ENCODE data around the gene RBP7.

RBP7 gene

GRCh38 chr1:10032590-10033358 is 35.7 kb downstream of the RBP7 start, which contains the start of gene UBE4B:
UBE4B (plus strand) TSS chr1:10032958; CDS start chr1:10033671, 713 bp downstream.
- peak; percentile 98 for DNase-seq

GRCh38 chr1:10033359-10033845 is 36.4 kb downstream of the RBP7 start:
- DNase-seq, result peak; percentile 9

- DNase-seq, result no peak
Observed at GRCh38 chr1:10042746-10043145, 45.7 kb downstream of the RBP7 start.

- DNase-seq, result no peak
Observed at GRCh38 chr1:10045480-10046355, 48.7 kb downstream of the RBP7 start.

- DNase-seq, result no peak
Observed at GRCh38 chr1:10046356-10047085, 49.5 kb downstream of the RBP7 start.

- DNase-seq, result no peak
Observed at GRCh38 chr1:10048601-10049000, 51.6 kb downstream of the RBP7 start.

- DNase-seq, result no peak
Observed at GRCh38 chr1:10050611-10051010, 53.6 kb downstream of the RBP7 start.

- DNase-seq, result no peak
Observed at GRCh38 chr1:10051656-10052055, 54.6 kb downstream of the RBP7 start.

- no peak for DNase-seq
Observed at GRCh38 chr1:10052347-10052746, 55.3 kb downstream of the RBP7 start.

- no peak for DNase-seq
Observed at GRCh38 chr1:10054465-10054864, 57.4 kb downstream of the RBP7 start.

- DNase-seq, result no peak
Observed at GRCh38 chr1:10056599-10056987, 59.6 kb downstream of the RBP7 start.

- no peak for DNase-seq
Observed at GRCh38 chr1:10057343-10057742, 60.3 kb downstream of the RBP7 start.

- DNase-seq, result no peak
Observed at GRCh38 chr1:10057796-10058195, 60.8 kb downstream of the RBP7 start.

- no peak for DNase-seq
Observed at GRCh38 chr1:10059342-10059718, 62.3 kb downstream of the RBP7 start.

- DNase-seq, result no peak
Observed at GRCh38 chr1:10060311-10061100, 63.5 kb downstream of the RBP7 start.

GRCh38 chr1:10061276-10061675 is 64.2 kb downstream of the RBP7 start:
- DNase-seq, result no peak

- DNase-seq, result no peak
Observed at GRCh38 chr1:10063878-10064277, 66.8 kb downstream of the RBP7 start.

GRCh38 chr1:10064416-10065343 is 67.7 kb downstream of the RBP7 start:
- DNase-seq, result no peak

- DNase-seq, result no peak
Observed at GRCh38 chr1:10065344-10065685, 68.3 kb downstream of the RBP7 start.

All from stimulated activated CD4-positive, alpha-beta T cell treated with anti-CD3 and anti-CD28 coated beads, Interleukin-2, amount 100 ng/mL, for 48 hours (primary cell).